Mesendoderm (in vitro differentiated cells): ENCODE data around the gene SPACA1.

Source experiments
- DNase-seq: peaks from one replicate; pipeline ENCODE4 v3.0.0; 2013
- H2AK5ac ChIP-seq: 2 replicates; pipeline ENCODE4 v1.6.1; 2013; ENCODE audit warnings: low read length, inconsistent platforms
- H2BK120ac ChIP-seq: 2 replicates; pipeline ENCODE4 v1.6.1; 2013; ENCODE audit warnings: low read depth, mild to moderate bottlenecking, low read length, moderate library complexity, mixed read lengths
- H2BK15ac ChIP-seq: replicated peaks from 2 replicates; pipeline ENCODE4 v1.6.1; 2013; ENCODE audit warnings: low read depth, mild to moderate bottlenecking, moderate library complexity
- H2BK5ac ChIP-seq: 2 replicates; pipeline ENCODE4 v1.6.1; 2013; ENCODE audit warnings: low read length, inconsistent platforms
- H3K18ac ChIP-seq: 2 replicates; pipeline ENCODE4 v1.6.1; 2013; ENCODE audit warnings: mild to moderate bottlenecking, low read length, mixed read lengths
- H3K23ac ChIP-seq: one replicate; pipeline ENCODE4 v1.6.1; 2013; ENCODE audit warnings: low read length
- H3K27ac ChIP-seq: 2 replicates; pipeline ENCODE4 v1.5.1; 2013; ENCODE audit warnings: low read depth, mild to moderate bottlenecking, inconsistent platforms, low read length, moderate library complexity
- H3K27me3 ChIP-seq: 2 replicates; pipeline ENCODE4 v1.6.1; 2013; ENCODE audit warnings: low read length, control low read depth, mild to moderate bottlenecking, inconsistent platforms; ENCODE audit not compliant: insufficient read depth, poor library complexity
- H3K36me3 ChIP-seq: 2 replicates; pipeline ENCODE4 v1.6.1; 2013; ENCODE audit warnings: low read length, inconsistent platforms; ENCODE audit not compliant: control insufficient read depth, insufficient read depth
- H3K4ac ChIP-seq: one replicate; pipeline ENCODE4 v1.6.1; 2013; ENCODE audit warnings: low read depth, mild to moderate bottlenecking, low read length, moderate library complexity
- H3K4me1 ChIP-seq: 2 replicates; pipeline ENCODE4 v1.6.1; 2013; ENCODE audit warnings: low read depth, low read length, inconsistent platforms; ENCODE audit not compliant: control insufficient read depth
- H3K4me2 ChIP-seq: 2 replicates; pipeline ENCODE4 v1.6.1; 2013; ENCODE audit warnings: low read length
- H3K4me3 ChIP-seq: 2 replicates; pipeline ENCODE4 v1.5.1; 2013; ENCODE audit warnings: mild to moderate bottlenecking, low read length
- H3K56ac ChIP-seq: one replicate; pipeline ENCODE4 v1.6.1; 2013; ENCODE audit warnings: low read length
- H3K79me1 ChIP-seq: 2 replicates; pipeline ENCODE4 v1.6.1; 2013; ENCODE audit warnings: low read length, inconsistent platforms
- H3K79me2 ChIP-seq: 2 replicates; pipeline ENCODE4 v1.6.1; 2013; ENCODE audit warnings: mild to moderate bottlenecking, low read length; ENCODE audit not compliant: control insufficient read depth, insufficient read depth
- H3K9ac ChIP-seq: 2 replicates; pipeline ENCODE4 v1.6.1; 2013; ENCODE audit warnings: low read length, inconsistent platforms
- H4K5ac ChIP-seq: one replicate; pipeline ENCODE4 v1.6.1; 2013; ENCODE audit warnings: low read length
- H4K8ac ChIP-seq: one replicate; pipeline ENCODE4 v1.6.1; 2013; ENCODE audit warnings: low read depth, mild to moderate bottlenecking, control low read depth, low read length, moderate library complexity
- WGBS: extraction: QIAGEN DNeasy Blood & Tissue Kit; methylation state at CpG from one replicate; pipeline ENCODE4 v1.1.7; 2013; ENCODE audit warnings: low lambda C conversion rate, missing lambda C conversion rate; ENCODE audit not compliant: insufficient coverage; ENCODE audit errors: extremely low coverage; 5-methylcytosine and 5-hydroxymethylcytosine counted together

The SPACA1 gene

DNA sequence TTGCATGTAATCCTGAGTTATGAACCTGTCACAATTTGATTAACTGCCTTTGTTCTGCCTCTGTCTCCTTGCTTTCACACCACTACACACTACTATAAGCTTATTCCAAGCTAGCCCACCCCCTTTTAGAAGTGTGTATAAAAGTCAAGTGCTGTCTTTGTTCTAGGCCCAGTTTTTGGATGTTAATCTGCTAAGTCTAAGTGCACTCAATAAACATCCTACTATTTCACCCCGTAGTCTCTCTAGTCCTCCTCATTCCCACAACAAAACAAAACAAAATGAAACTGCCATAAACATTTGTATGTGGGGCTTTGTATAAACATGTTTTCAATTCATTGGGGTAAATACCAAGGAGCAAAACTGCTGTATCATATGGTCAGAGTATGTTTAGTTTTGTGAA is 16.1 kb upstream of the SPACA1 start:
- Histone ChIP-seq H3K27me3 (no peaks in the 10 kb centered on the region), H3K4me3 (no peak overlapping the region), H2BK120ac (no peak overlapping the region), H3K18ac (no peak overlapping the region), H3K4ac (no peak overlapping the region), H2BK15ac (no peak overlapping the region), H2BK5ac (no peak overlapping the region), H4K5ac (no peak overlapping the region), H4K8ac (no peak overlapping the region), H3K79me1 (no peaks in the 10 kb centered on the region), H3K4me2 (no peak overlapping the region), H3K27ac (no peak overlapping the region), H3K36me3 (no peaks in the 10 kb centered on the region), H3K23ac (no peak overlapping the region), H2AK5ac (no peak overlapping the region), H3K79me2 (no peaks in the 10 kb centered on the region), H3K9ac (no peak overlapping the region), H3K4me1 (no peaks in the 10 kb centered on the region), H3K56ac (no peak overlapping the region)
- DNase-seq, result peak; percentile 10
- WGBS, result no CpG with 5 or more reads among the region's 1 CpG

DNA sequence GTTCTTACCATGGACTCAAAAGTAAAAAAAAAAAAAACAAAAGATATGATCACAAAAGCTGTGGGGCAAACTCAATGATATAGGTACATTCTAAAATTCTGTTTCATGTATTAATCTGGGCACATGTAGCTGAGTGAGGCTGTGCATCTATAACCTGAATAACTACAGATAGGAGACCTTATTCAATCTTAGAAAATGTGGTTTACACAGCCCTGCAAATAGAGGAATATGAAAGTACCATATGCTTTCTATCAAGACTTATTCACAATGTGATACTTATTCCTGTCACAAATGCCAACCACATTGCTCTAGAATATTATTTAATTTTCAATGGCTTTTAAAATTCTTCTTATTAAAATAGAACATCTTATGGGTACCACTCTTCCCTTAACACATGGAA is 3.1 kb upstream of the SPACA1 start:
- Histone ChIP-seq H3K36me3 (no peaks in the 10 kb centered on the region), H3K23ac (no peak overlapping the region), H3K9ac (no peak overlapping the region), H3K4me3 (no peak overlapping the region), H2BK120ac (no peak overlapping the region), H3K79me1 (no peaks in the 10 kb centered on the region), H3K27ac (no peak overlapping the region), H3K4ac (no peak overlapping the region), H4K5ac (no peak overlapping the region), H2AK5ac (no peak overlapping the region), H3K27me3 (no peaks in the 10 kb centered on the region), H3K4me2 (no peak overlapping the region), H3K4me1 (no peaks in the 10 kb centered on the region), H3K79me2 (no peaks in the 10 kb centered on the region), H2BK15ac (no peak overlapping the region), H4K8ac (no peak overlapping the region), H3K56ac (no peak overlapping the region), H3K18ac (no peak overlapping the region), H2BK5ac (no peak overlapping the region)
- no peak for DNase-seq

DNA sequence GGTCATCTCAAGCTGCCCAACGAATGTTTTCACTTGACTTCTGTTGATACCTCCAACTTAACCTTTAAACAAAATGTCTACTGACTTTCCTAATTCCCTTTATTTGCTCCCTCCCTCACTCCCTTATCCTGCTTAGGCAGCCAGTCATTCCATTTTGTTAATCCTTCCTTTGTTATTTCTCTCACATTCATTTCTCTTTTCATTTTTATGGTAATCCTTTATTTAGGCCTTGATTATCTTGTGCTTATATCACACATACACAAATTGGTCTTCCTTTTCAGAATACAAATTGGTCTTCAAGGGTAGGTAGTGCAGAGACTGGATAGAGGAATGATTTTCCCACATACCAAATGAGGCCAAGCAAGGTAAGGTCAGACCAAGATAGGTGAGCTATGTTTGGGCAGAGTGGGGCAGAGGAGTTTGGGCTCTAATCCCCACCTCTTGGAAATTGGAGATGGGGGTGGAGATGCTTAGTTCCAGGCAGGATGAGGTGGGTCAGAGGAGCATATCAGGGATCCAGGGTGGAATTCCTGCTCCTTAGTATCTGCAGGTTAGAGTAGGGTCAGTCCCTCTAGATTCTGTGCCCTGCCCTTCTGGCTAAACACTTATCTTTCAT is 2.0 kb upstream of the SPACA1 start:
- Histone ChIP-seq H4K8ac (no peak overlapping the region), H3K9ac (no peak overlapping the region), H3K4me3 (no peak overlapping the region), H2BK5ac (no peak overlapping the region), H3K79me2 (no peaks in the 10 kb centered on the region), H3K4ac (no peak overlapping the region), H3K79me1 (no peaks in the 10 kb centered on the region), H2BK120ac (no peak overlapping the region), H3K36me3 (no peaks in the 10 kb centered on the region), H3K56ac (no peak overlapping the region), H3K23ac (no peak overlapping the region), H2BK15ac (no peak overlapping the region), H4K5ac (no peak overlapping the region), H3K4me2 (no peak overlapping the region), H3K27me3 (no peaks in the 10 kb centered on the region), H3K4me1 (no peaks in the 10 kb centered on the region), H3K18ac (no peak overlapping the region), H3K27ac (no peak overlapping the region), H2AK5ac (no peak overlapping the region)
- DNase-seq, result no peak
- no CpG with 5 or more reads among the region's 1 CpG for WGBS

DNA sequence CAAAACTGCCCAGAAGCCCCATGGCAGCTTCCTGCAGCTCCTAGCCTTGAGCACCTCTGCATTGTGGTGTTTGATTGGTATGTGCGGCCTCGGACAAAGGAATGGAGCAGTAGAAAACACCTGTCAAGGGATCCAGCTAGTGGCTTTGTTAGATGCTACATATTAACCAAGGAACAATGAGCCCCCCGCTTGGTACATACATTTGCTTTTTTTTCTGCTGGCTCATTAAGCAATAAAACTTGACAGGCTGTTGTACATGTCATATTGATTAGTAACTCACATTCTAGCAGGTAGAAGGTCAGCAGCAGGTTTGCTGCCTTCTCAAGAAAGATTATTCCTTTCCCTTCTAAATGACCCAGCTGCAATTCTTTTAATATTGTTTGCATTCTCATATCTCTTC is 937 bp downstream of the SPACA1 start:
- H3K18ac ChIP-seq, result no peak overlapping the region
- no peak overlapping the region for H3K4me2 ChIP-seq
- H3K27ac ChIP-seq, result no peak overlapping the region
- no peak overlapping the region for H3K4me3 ChIP-seq
- no peaks in the 10 kb centered on the region for H3K36me3 ChIP-seq
- no CpG with 5 or more reads among the region's 3 CpGs for WGBS
- H2BK5ac ChIP-seq, result no peak overlapping the region
- no peak overlapping the region for H3K9ac ChIP-seq
- no peak overlapping the region for H4K5ac ChIP-seq
- no peak for DNase-seq
- no peak overlapping the region for H3K56ac ChIP-seq
- no peak overlapping the region for H4K8ac ChIP-seq
- no peak overlapping the region for H2BK15ac ChIP-seq
- H3K27me3 ChIP-seq, result no peaks in the 10 kb centered on the region
- no peak overlapping the region for H3K4ac ChIP-seq
- H3K79me1 ChIP-seq, result no peaks in the 10 kb centered on the region
- H3K79me2 ChIP-seq, result no peaks in the 10 kb centered on the region
- no peak overlapping the region for H2AK5ac ChIP-seq
- H2BK120ac ChIP-seq, result no peak overlapping the region
- H3K4me1 ChIP-seq, result no peaks in the 10 kb centered on the region
- no peak overlapping the region for H3K23ac ChIP-seq

DNA sequence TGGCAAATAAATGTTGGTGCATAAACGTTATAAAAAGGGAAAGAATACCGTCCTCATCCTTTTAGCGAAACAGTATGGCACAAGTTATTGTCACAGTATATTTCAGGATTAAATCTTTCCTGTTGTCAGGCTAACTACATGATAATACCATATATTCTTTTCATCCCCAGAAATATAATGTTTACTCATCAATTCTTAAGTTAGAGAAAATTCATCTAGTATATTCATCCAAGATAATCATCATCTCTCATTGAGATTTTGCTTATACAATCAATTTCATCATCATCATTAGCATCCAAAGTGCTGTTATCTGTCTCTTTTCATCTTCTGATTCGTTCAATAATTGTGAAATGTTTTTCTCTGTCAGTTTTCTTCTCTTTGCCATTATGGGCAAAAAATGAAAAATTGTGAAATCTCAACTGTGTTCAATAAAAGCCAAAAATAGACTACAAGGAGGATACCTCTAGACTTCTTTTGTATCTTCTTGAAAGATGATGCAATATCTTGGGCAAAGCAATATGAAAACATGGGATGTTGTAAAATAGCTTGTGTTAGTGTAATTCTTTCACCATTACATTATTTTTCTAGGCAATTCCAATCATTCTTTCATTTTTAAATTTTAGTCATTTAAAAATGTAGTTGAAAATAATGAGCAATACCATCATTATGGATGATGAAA is 2.6 kb downstream of the SPACA1 start:
- Histone ChIP-seq H3K4ac (no peak overlapping the region), H3K79me1 (no peaks in the 10 kb centered on the region), H3K27me3 (no peaks in the 10 kb centered on the region), H3K23ac (no peak overlapping the region), H2BK120ac (no peak overlapping the region), H3K79me2 (no peaks in the 10 kb centered on the region), H3K18ac (no peak overlapping the region), H3K4me2 (no peak overlapping the region), H3K4me3 (no peak overlapping the region), H3K9ac (no peak overlapping the region), H3K27ac (no peak overlapping the region), H3K4me1 (no peaks in the 10 kb centered on the region), H4K5ac (no peak overlapping the region), H2AK5ac (no peak overlapping the region), H3K56ac (no peak overlapping the region), H4K8ac (no peak overlapping the region), H3K36me3 (no peaks in the 10 kb centered on the region), H2BK5ac (no peak overlapping the region), H2BK15ac (no peak overlapping the region)
- DNase-seq, result no peak
- WGBS, result no CpG with 5 or more reads among the region's 4 CpGs

DNA sequence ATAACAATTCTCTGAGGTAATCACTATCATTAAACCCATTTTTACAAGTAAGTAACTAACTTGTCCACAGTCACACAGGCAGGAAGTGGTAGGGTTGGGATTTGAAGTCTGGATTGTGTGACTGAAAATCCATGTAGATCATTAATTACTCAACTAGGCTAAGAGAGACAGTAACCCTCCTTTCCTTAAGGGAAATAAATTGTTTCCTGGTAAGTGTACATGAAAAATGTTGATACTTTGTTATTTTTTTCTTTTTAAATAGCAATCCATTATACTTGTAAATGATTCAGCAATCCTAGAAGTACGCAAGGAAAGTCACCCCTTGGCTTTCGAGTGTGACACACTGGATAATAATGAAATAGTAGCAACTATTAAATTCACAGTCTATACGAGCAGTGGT is 11.6 kb downstream of the SPACA1 start:
- H2AK5ac ChIP-seq, result no peak overlapping the region
- H3K9ac ChIP-seq, result no peak overlapping the region
- no peaks in the 10 kb centered on the region for H3K79me2 ChIP-seq
- H3K79me1 ChIP-seq, result no peaks in the 10 kb centered on the region
- H3K4ac ChIP-seq, result no peak overlapping the region
- H2BK5ac ChIP-seq, result no peak overlapping the region
- H3K4me1 ChIP-seq, result no peaks in the 10 kb centered on the region
- DNase-seq, result no peak
- no peak overlapping the region for H4K8ac ChIP-seq
- H4K5ac ChIP-seq, result no peak overlapping the region
- no peak overlapping the region for H3K4me2 ChIP-seq
- WGBS, result no CpG with 5 or more reads among the region's 3 CpGs
- no peak overlapping the region for H3K27ac ChIP-seq
- no peak overlapping the region for H2BK120ac ChIP-seq
- no peak overlapping the region for H3K18ac ChIP-seq
- H3K56ac ChIP-seq, result no peak overlapping the region
- no peak overlapping the region for H2BK15ac ChIP-seq
- H3K36me3 ChIP-seq, result no peaks in the 10 kb centered on the region
- no peaks in the 10 kb centered on the region for H3K27me3 ChIP-seq
- no peak overlapping the region for H3K23ac ChIP-seq
- H3K4me3 ChIP-seq, result no peak overlapping the region
